Endothelial cell of umbilical vein (primary cell): Measurements from ENCODE around the gene NPTX1. TPM values are rescaled to one million over a fixed set of nuclear protein-coding genes. Genes with fewer than 3 reads are reported as not detected.

Experiments used
- BruUV-seq: library from RNA; stranded (reverse); fragments of 400-500 nt; replicated peaks from 2 replicates; lab custom pipeline; 2021; lab: Mats Ljungman, UMichigan
- CTCF ChIA-PET: fragments of 300-600, 350-600 bp; sonication (Branson Sonifier 250); formaldehyde crosslinking; loops from one replicate; lab custom pipeline; 2021; ENCODE audit warnings: antibody characterized with exemption, inconsistent platforms; lab: Charles Lee
- POLR2A ChIA-PET: fragments of 300-600, 350-600 bp; sonication (Branson Sonifier 250); formaldehyde crosslinking; loops from one replicate; lab custom pipeline; 2021; ENCODE audit warnings: antibody characterized with exemption, inconsistent platforms; lab: Charles Lee
- DNase-seq: peaks from one replicate; pipeline ENCODE4 v3.0.0-alpha.2; 2011; ENCODE audit warnings: low read depth, low spot score
- FAIRE-seq: peaks from 2 replicates; lab custom pipeline; 2011; peaks lifted over from hg19 to GRCh38; lab: Jason Lieb, UNC
- H2AFZ ChIP-seq: 2 replicates; pipeline ENCODE4 v1.6.0; 2012; ENCODE audit warnings: low read depth, low read length, control low read depth, inconsistent platforms
- H3K27ac ChIP-seq: 2 replicates; pipeline ENCODE4 v1.5.1; 2011; ENCODE audit warnings: low read depth, mild to moderate bottlenecking, control low read depth, low read length, moderate library complexity; ENCODE audit not compliant: insufficient read depth
- H3K27me3 ChIP-seq, 2 experiments: 2 replicates each; pipeline versions ENCODE4 v1.6.0 to v1.6.1; 2011; ENCODE audit warnings: low read length in 2 of 2, mixed read lengths in 1 of 2; ENCODE audit not compliant: control insufficient read depth in 2 of 2, insufficient read depth in 2 of 2
- H3K36me3 ChIP-seq, 2 experiments: 2 replicates in 1 of 2; 3 replicates in 1 of 2; pipeline ENCODE4 v1.5.1; 2011; ENCODE audit warnings: low read length in 2 of 2, mild to moderate bottlenecking in 1 of 2, moderate library complexity in 1 of 2; ENCODE audit not compliant: control insufficient read depth in 2 of 2, insufficient read depth in 2 of 2; ENCODE audit errors: extremely low read depth in 1 of 2
- H3K4me1 ChIP-seq: 3 replicates; pipeline ENCODE4 v1.5.1; 2011; ENCODE audit warnings: mild to moderate bottlenecking, low read length; ENCODE audit not compliant: control insufficient read depth, insufficient read depth; ENCODE audit errors: extremely low read depth
- H3K4me2 ChIP-seq: 2 replicates; pipeline ENCODE4 v1.6.1; 2011; ENCODE audit warnings: low read length, control low read depth, mixed read lengths; ENCODE audit not compliant: insufficient read depth
- H3K4me3 ChIP-seq, 3 experiments: fragments of 200-600 bp in 1 of 3; sonication (generic), shearing (Covaris generic) in 1 of 3; replicated peaks in 1 of 3; 2 replicates each; pipeline ENCODE4 v1.5.1; 2011 to 2016; ENCODE audit warnings: control low read depth in 3 of 3, low read length in 3 of 3, mild to moderate bottlenecking in 2 of 3, inconsistent platforms in 1 of 3, low read depth in 1 of 3, moderate library complexity in 1 of 3; ENCODE audit not compliant: insufficient read depth in 1 of 3
- H3K79me2 ChIP-seq: 2 replicates; pipeline ENCODE4 v1.6.0; 2012; ENCODE audit warnings: low read length, inconsistent platforms; ENCODE audit not compliant: control insufficient read depth, insufficient read depth
- H3K9ac ChIP-seq: replicated peaks from 2 replicates; pipeline ENCODE3; 2011; ENCODE audit warnings: low read length, control low read depth; ENCODE audit not compliant: insufficient read depth; ENCODE audit errors: extremely low read depth
- H3K9me1 ChIP-seq: replicated peaks from 3 replicates; pipeline ENCODE4 v1.6.0; 2011; ENCODE audit warnings: mild to moderate bottlenecking, low read length; ENCODE audit not compliant: control insufficient read depth, insufficient read depth; ENCODE audit errors: extremely low read depth
- H3K9me3 ChIP-seq: replicated peaks from 2 replicates; pipeline ENCODE4 v1.5.1; 2012; ENCODE audit warnings: low read length, inconsistent platforms; ENCODE audit not compliant: control insufficient read depth, insufficient read depth
- H4K20me1 ChIP-seq: replicated peaks from 2 replicates; pipeline ENCODE3; 2011; ENCODE audit warnings: mild to moderate bottlenecking, low read length; ENCODE audit not compliant: control insufficient read depth, insufficient read depth; ENCODE audit errors: extremely low read depth
- JUN ChIP-seq: IDR thresholded peaks from 2 replicates; pipeline ENCODE4 v1.6.1; 2011; ENCODE audit warnings: borderline replicate concordance, low read depth; ENCODE audit not compliant: insufficient read length, insufficient read depth
- dilution Hi-C: fragments of 300-500 bp; cut with MboI; formaldehyde crosslinking; loops from one replicate; pipeline ENCODE4 v1.15.0; 2019; ENCODE audit warnings: low sequenced_read_pairs; ENCODE audit not compliant: extremely low pct_ligation_motif_present
- intact Hi-C: fragments of 100-400 bp; cut with micrococcal nuclease; formaldehyde crosslinking; loops from one replicate; pipeline ENCODE4 v1.10.0; 2022
- polyA plus RNA-seq, 4 experiments: library from polyadenylated mRNA; depleted of rRNA in 3 of 4; stranded (reverse) in 3 of 4; unstranded in 1 of 4; fragments of >200 nt; gene quantifications; 2 replicates each; pipeline versions ENCODE4 v1.2.1 to v1.2.3, GENCODE V29; 2011 to 2012; ENCODE audit warnings: missing spikeins in 1 of 4
- total RNA-seq: library from RNA; stranded (reverse); gene quantifications from 2 replicates; pipeline ENCODE4 v1.2.3, GENCODE V29; 2021
- TF ChIP-seq, protein P1 (sequence below), 2 donors: IDR thresholded peaks; 1 replicate in 1 of 2; 2 replicates in 1 of 2; pipeline ENCODE4 v1.5.1; 2011; ENCODE audit warnings: low read length in 2 of 2, mild to moderate bottlenecking in 2 of 2, moderate library complexity in 2 of 2, control low read depth in 1 of 2, inconsistent platforms in 1 of 2, low read depth in 1 of 2; ENCODE audit not compliant: insufficient read depth in 1 of 2; ENCODE audit errors: extremely low read depth in 1 of 2

The NPTX1 gene
- total and polyA plus RNA-seq, 2 donors (not counting 3 experiments of a cell fraction or from before 2014, with no cell fraction given) = 0.03 TPM; not detected in 1

DNA sequence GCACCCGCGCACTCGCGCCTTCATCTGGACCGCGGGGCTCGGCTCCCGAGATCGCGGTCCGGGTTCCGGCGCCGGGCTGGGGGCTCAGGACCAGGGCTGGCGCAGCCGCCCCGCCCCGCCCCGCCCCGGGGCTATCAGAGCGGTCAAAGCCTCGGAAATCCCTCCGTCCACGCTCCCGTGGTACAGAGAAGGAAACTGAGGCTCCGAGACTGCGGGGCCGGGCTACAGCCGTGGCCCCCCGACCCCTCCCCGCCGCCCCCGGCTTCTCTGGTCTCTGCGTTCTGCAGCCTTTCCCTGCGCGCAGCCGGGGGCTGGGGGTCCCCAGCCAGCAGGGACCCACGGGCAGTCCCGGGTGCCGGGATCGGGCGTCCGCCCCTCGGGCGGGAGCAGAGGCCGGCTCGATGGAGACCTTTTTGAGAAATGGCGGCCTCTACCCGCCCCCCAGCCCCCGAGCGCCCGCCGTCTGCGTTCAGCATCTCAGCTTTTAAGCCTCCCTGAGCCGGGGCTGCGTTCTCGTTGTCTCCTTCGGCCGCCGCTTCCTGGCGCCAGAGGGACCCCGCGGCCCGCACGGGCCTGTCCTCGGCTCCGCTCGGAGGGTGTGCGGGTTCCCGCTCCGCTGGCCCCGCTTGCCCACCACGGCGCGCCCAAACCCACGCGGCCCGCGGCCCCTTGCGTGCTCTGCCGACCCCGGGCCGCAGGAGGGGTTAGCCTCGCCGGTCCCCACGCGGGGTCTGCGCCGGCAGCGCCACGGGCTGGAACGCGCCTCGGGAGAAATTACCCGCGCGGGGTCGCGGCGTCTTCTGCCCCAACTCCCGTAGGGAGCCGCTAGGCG, 1.5 kb upstream of the NPTX1 start:
- Histone ChIP-seq H3K27ac (no peak overlapping the region), H4K20me1 (no peaks in the 10 kb centered on the region), H3K4me2 (peak overlapping the region; percentile 14), H3K27me3 (peaks cover 69 to 74% of the 10 kb centered on the region in 2 experiments), H3K79me2 (no peaks in the 10 kb centered on the region), H3K9ac (no peak overlapping the region), H3K4me1 (no peaks in the 10 kb centered on the region), H3K9me1 (no peaks in the 10 kb centered on the region), H3K9me3 (no peaks in the 10 kb centered on the region), H3K4me3 (no peak overlapping the region), H2AFZ (peak overlapping the region; percentile 17), H3K36me3 (no peaks in the 10 kb centered on the region)
- dilution Hi-C loops = no loop called here
- FAIRE-seq = peak; percentile 15
- ChIA-PET CTCF (interaction anchor here (0.8 to 1.9 kb wide), 7 partner anchors 41 to 494 kb away, joined by 3 to 16 read pairs (median 5); no protein-coding TSS in a partner anchor), POLR2A (no interaction called here)
- no TSS peak for BruUV-seq
- DNase-seq = peak; percentile 21
- intact Hi-C loops = loop anchor here (1.0 to 2.0 kb wide), 2 partner anchors 23 to 97 kb away; no protein-coding TSS in a partner anchor
- TF ChIP-seq, protein P1, sequence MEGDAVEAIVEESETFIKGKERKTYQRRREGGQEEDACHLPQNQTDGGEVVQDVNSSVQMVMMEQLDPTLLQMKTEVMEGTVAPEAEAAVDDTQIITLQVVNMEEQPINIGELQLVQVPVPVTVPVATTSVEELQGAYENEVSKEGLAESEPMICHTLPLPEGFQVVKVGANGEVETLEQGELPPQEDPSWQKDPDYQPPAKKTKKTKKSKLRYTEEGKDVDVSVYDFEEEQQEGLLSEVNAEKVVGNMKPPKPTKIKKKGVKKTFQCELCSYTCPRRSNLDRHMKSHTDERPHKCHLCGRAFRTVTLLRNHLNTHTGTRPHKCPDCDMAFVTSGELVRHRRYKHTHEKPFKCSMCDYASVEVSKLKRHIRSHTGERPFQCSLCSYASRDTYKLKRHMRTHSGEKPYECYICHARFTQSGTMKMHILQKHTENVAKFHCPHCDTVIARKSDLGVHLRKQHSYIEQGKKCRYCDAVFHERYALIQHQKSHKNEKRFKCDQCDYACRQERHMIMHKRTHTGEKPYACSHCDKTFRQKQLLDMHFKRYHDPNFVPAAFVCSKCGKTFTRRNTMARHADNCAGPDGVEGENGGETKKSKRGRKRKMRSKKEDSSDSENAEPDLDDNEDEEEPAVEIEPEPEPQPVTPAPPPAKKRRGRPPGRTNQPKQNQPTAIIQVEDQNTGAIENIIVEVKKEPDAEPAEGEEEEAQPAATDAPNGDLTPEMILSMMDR (IDR thresholded peaks at IDR 0.05; ENCODE audit: extremely low read depth in 1 of 2, insufficient read depth in 1 of 2, low read depth in 1 of 2, low read length in 2 of 2) = peak; percentile 8 to 67
- no peak for TF ChIP-seq JUN
